IMR-90 (cell line): ENCODE results near the gene PHF8. TPM values are rescaled to one million over a fixed set of nuclear protein-coding genes. Genes with fewer than 3 reads are reported as not detected.

Source experiments
- ATAC-seq: fragments of 200-7000 bp; cut with Tn5 transposase; 2 replicates; pipeline ENCODE4 v1.9.1; 2020; ENCODE audit warnings: low read depth, mild to moderate bottlenecking, moderate library complexity
- BruUV-seq: library from RNA; stranded (reverse); fragments of 400-500 nt; replicated peaks from 2 replicates; lab custom pipeline; 2021; lab: Mats Ljungman, UMichigan
- CTCF ChIA-PET: fragments of 300-600 bp; formaldehyde crosslinking; extraction: SDS; loops from one replicate; lab custom pipeline; 2021; ENCODE audit warnings: antibody characterized with exemption; lab: Yijun Ruan, JAX
- POLR2A ChIA-PET: fragments of 300-600 bp; sonication (Branson Sonifier 250); formaldehyde crosslinking; loops from one replicate; lab custom pipeline; 2022; ENCODE audit warnings: antibody characterized with exemption; ENCODE audit not compliant: unreplicated experiment; lab: Charles Lee
- DNase-seq: peaks from one replicate; pipeline ENCODE4 v3.0.0; 2013
- H2AFZ ChIP-seq: replicated peaks from 2 replicates; pipeline ENCODE3; 2013; ENCODE audit warnings: low read length, mild to moderate bottlenecking; ENCODE audit not compliant: poor library complexity
- H2AK5ac ChIP-seq: 2 replicates; pipeline ENCODE4 v1.6.1; 2013; ENCODE audit warnings: low read depth, low read length, inconsistent platforms
- H2AK9ac ChIP-seq: replicated peaks from 2 replicates; pipeline ENCODE3; 2013; ENCODE audit warnings: mild to moderate bottlenecking, low read depth, low read length, moderate library complexity; ENCODE audit not compliant: poor library complexity
- H2BK120ac ChIP-seq: 2 replicates; pipeline ENCODE4 v1.6.1; 2013; ENCODE audit warnings: low read depth, low read length, inconsistent platforms
- H2BK15ac ChIP-seq: 3 replicates; pipeline ENCODE4 v1.6.1; 2013; ENCODE audit warnings: low read depth, low read length, inconsistent platforms
- H2BK20ac ChIP-seq: 2 replicates; pipeline ENCODE4 v1.6.1; 2013; ENCODE audit warnings: low read depth, mild to moderate bottlenecking, inconsistent platforms, low read length, moderate library complexity
- H2BK5ac ChIP-seq: 2 replicates; pipeline ENCODE4 v1.6.1; 2013; ENCODE audit warnings: mild to moderate bottlenecking, low read depth, low read length, inconsistent platforms; ENCODE audit not compliant: poor library complexity, severe bottlenecking
- H3K14ac ChIP-seq: replicated peaks from 2 replicates; pipeline ENCODE4 v1.6.1; 2013; ENCODE audit warnings: low read depth, low read length, inconsistent platforms
- H3K18ac ChIP-seq: 2 replicates; pipeline ENCODE4 v1.6.1; 2013; ENCODE audit warnings: low read depth, low read length, control low read depth
- H3K23ac ChIP-seq: 2 replicates; pipeline ENCODE4 v1.6.1; 2013; ENCODE audit warnings: low read depth, low read length, inconsistent platforms
- H3K27ac ChIP-seq: 2 replicates; pipeline ENCODE4 v1.5.1; 2013; ENCODE audit warnings: mild to moderate bottlenecking, control low read depth, low read length; ENCODE audit not compliant: insufficient read depth
- H3K27me3 ChIP-seq: 2 replicates; pipeline ENCODE4 v1.6.1; 2013; ENCODE audit warnings: low read length; ENCODE audit not compliant: control insufficient read depth, insufficient read depth
- H3K36me3 ChIP-seq: 2 replicates; pipeline ENCODE4 v1.6.1; 2013; ENCODE audit warnings: low read length, mixed read lengths; ENCODE audit not compliant: control insufficient read depth, insufficient read depth
- H3K4ac ChIP-seq: 2 replicates; pipeline ENCODE4 v1.6.1; 2013; ENCODE audit warnings: low read depth, low read length, inconsistent platforms
- H3K4me1 ChIP-seq: 2 replicates; pipeline ENCODE4 v1.6.1; 2013; ENCODE audit warnings: low read length, mixed read lengths; ENCODE audit not compliant: control insufficient read depth, insufficient read depth
- H3K4me2 ChIP-seq: 2 replicates; pipeline ENCODE4 v1.6.1; 2013; ENCODE audit warnings: low read depth, mild to moderate bottlenecking, control low read depth, low read length, moderate library complexity
- H3K4me3 ChIP-seq: 2 replicates; pipeline ENCODE4 v1.5.1; 2013; ENCODE audit warnings: low read depth, mild to moderate bottlenecking, control low read depth, low read length, moderate library complexity; ENCODE audit not compliant: insufficient read depth
- H3K56ac ChIP-seq: 2 replicates; pipeline ENCODE4 v1.6.1; 2013; ENCODE audit warnings: low read length, inconsistent platforms; ENCODE audit not compliant: insufficient read depth; ENCODE audit errors: extremely low read depth
- H3K79me1 ChIP-seq, 2 experiments: 2 replicates each; pipeline ENCODE4 v1.6.1; 2013; ENCODE audit warnings: low read length in 2 of 2, inconsistent platforms in 1 of 2, low read depth in 1 of 2
- H3K9ac ChIP-seq: 2 replicates; pipeline ENCODE4 v1.6.1; 2013; ENCODE audit warnings: low read depth, low read length, control low read depth
- H3K9me1 ChIP-seq: 2 replicates; pipeline ENCODE4 v1.6.1; 2013; ENCODE audit warnings: low read length, inconsistent platforms; ENCODE audit not compliant: insufficient read depth
- H3K9me3 ChIP-seq: 2 replicates; pipeline ENCODE4 v1.6.1; 2013; ENCODE audit warnings: low read length; ENCODE audit not compliant: control insufficient read depth, insufficient read depth
- H4K20me1 ChIP-seq: 2 replicates; pipeline ENCODE4 v1.6.1; 2013; ENCODE audit warnings: low read length, inconsistent platforms; ENCODE audit not compliant: insufficient read depth
- H4K5ac ChIP-seq: 2 replicates; pipeline ENCODE4 v1.6.1; 2013; ENCODE audit warnings: mild to moderate bottlenecking, low read depth, low read length, control low read depth
- H4K8ac ChIP-seq, 2 experiments: 2 replicates each; pipeline ENCODE4 v1.6.1; 2013; ENCODE audit warnings: low read depth in 2 of 2, low read length in 2 of 2, control low read depth in 1 of 2, inconsistent platforms in 1 of 2
- H4K91ac ChIP-seq: 2 replicates; pipeline ENCODE4 v1.6.1; 2013; ENCODE audit warnings: low read depth, low read length, inconsistent platforms; ENCODE audit not compliant: insufficient read depth
- CEBPB ChIP-seq: IDR thresholded peaks from 2 replicates; pipeline ENCODE4 v1.6.1; 2012; ENCODE audit warnings: low read depth, low read length, improper control_type of control experiment
- WGBS, 2 experiments: methylation state at CpG; one replicate each; pipeline versions ENCODE4 v1.1.5 to v1.1.7; 2013; ENCODE audit warnings: missing lambda C conversion rate in 2 of 2; ENCODE audit not compliant: insufficient read length in 1 of 2; ENCODE audit errors: extremely low coverage in 2 of 2; 5-methylcytosine and 5-hydroxymethylcytosine counted together
- dilution Hi-C: fragments of 300-500 bp; cut with HindIII; formaldehyde crosslinking; loops from one replicate; pipeline ENCODE4 v1.14.3; 2018; ENCODE audit warnings: low sequenced_read_pairs; ENCODE audit not compliant: unreplicated experiment
- in situ Hi-C: fragments of 300-500 bp; cut with MboI; formaldehyde crosslinking; loops from 3 replicates; pipeline ENCODE4 v1.14.3; 2019; ENCODE audit warnings: low sequenced_read_pairs, inconsistent platforms, mixed read lengths
- intact Hi-C: fragments of 100-400 bp; cut with micrococcal nuclease; formaldehyde crosslinking; loops from 2 replicates; pipeline ENCODE4 v1.10.0; 2022
- polyA plus RNA-seq, 3 experiments: library from polyadenylated mRNA; depleted of rRNA; stranded (reverse); fragments of >200 nt; gene quantifications; 2 replicates each; pipeline ENCODE4 v1.2.3, GENCODE V29; 2012; ENCODE audit warnings: low replicate concordance in 1 of 3
- total RNA-seq: library from RNA; depleted of rRNA; stranded (reverse); fragments of >200 nt; gene quantifications from 2 replicates; pipeline ENCODE4 v1.2.3, GENCODE V29; 2012

PHF8 gene
- total and polyA plus RNA-seq, 2 of the 4 experiments (the other 2 are of a cell fraction) = 12.8 to 15.2 TPM

- H3K36me3 ChIP-seq = no peaks in the 10 kb centered on the region
- H3K27ac ChIP-seq = no peak overlapping the region
- no peak overlapping the region for H3K4me2 ChIP-seq
- no peak overlapping the region for H3K14ac ChIP-seq
- H3K4me1 ChIP-seq = no peaks in the 10 kb centered on the region
- no peaks in the 10 kb centered on the region for H3K9me1 ChIP-seq
- no peak overlapping the region for H4K5ac ChIP-seq
- H2BK5ac ChIP-seq = no peak overlapping the region
- H2BK15ac ChIP-seq = no peak overlapping the region
- no peak overlapping the region for H2BK120ac ChIP-seq
- H4K91ac ChIP-seq = no peak overlapping the region
- no peaks in the 10 kb centered on the region for H4K20me1 ChIP-seq
- no peak overlapping the region for H2AK5ac ChIP-seq
- BruUV-seq = no TSS peak
- no CpG with 5 or more reads among the region's 3 CpGs for WGBS, 2 experiments
- TF ChIP-seq CEBPB = no peak
- no peak overlapping the region for H2AFZ ChIP-seq
- no peaks in the 10 kb centered on the region for H3K79me1 ChIP-seq
- no peak overlapping the region for H2BK20ac ChIP-seq
- no peak overlapping the region for H4K8ac ChIP-seq
- no peaks in the 10 kb centered on the region for H3K9me3 ChIP-seq
- H3K27me3 ChIP-seq = no peaks in the 10 kb centered on the region
- POLR2A ChIA-PET = no interaction called here
- in situ Hi-C loops = no loop called here
- DNase-seq (no peak), ATAC-seq (no peak)
- H3K56ac ChIP-seq = no peak overlapping the region
- H3K4me3 ChIP-seq = no peak overlapping the region
- no peak overlapping the region for H3K18ac ChIP-seq
- no peak overlapping the region for H2AK9ac ChIP-seq
- dilution Hi-C loops = no loop called here
- no peak overlapping the region for H3K23ac ChIP-seq
- H3K9ac ChIP-seq = no peak overlapping the region
- CTCF ChIA-PET = interaction anchor here (0.6 kb wide), 1 partner anchor 519 kb away, joined by 13 read pairs; no protein-coding TSS in a partner anchor
- H3K4ac ChIP-seq = no peak overlapping the region
- intact Hi-C loops = no loop called here
Observed at GRCh38 chrX:54064564-54064963, 20.3 kb upstream of the PHF8 start.
